Fibroblast of skin of left quadriceps (primary cell): ENCODE results near the gene NRIP2.

Experiments used
- DNase-seq, 2 experiments: peaks; one replicate each; pipeline ENCODE4 v3.0.0-alpha.2; 2013; ENCODE audit warnings: low read depth in 2 of 2

The NRIP2 gene

GRCh38 chr12:2806700-2807099 lies 28.1 kb downstream of the NRIP2 start:
- DNase-seq: no peak

GRCh38 chr12:2805143-2805520 lies 29.7 kb downstream of the NRIP2 start:
- no peak for DNase-seq

- no peak for DNase-seq
These were observed 30.3 kb downstream of the NRIP2 start for GRCh38 chr12:2804393-2805142.

- DNase-seq: no peak
These were observed 31.0 kb downstream of the NRIP2 start for GRCh38 chr12:2803635-2804392.

- DNase-seq: no peak
These were observed 33.6 kb downstream of the NRIP2 start for GRCh38 chr12:2801044-2801783.

GRCh38 chr12:2800046-2800570 lies 34.7 kb downstream of the NRIP2 start:
- DNase-seq: no peak

- no peak for DNase-seq
These were observed 37.0 kb downstream of the NRIP2 start for GRCh38 chr12:2797721-2798418.

GRCh38 chr12:2796187-2796666 lies 38.6 kb downstream of the NRIP2 start:
- no peak for DNase-seq

GRCh38 chr12:2795291-2796186 lies 39.3 kb downstream of the NRIP2 start:
- no peak for DNase-seq

- DNase-seq: peak; percentile 49
These were observed 40.0 kb downstream of the NRIP2 start, which contains the start of gene FKBP4 for GRCh38 chr12:2794736-2795289. TSS of gene FKBP4 (plus strand) at chr12:2794970. CDS start at chr12:2795140, 170 bp downstream.

GRCh38 chr12:2794191-2794735 lies 40.6 kb downstream of the NRIP2 start:
- no peak for DNase-seq

GRCh38 chr12:2793561-2793960 lies 41.3 kb downstream of the NRIP2 start:
- no peak for DNase-seq

GRCh38 chr12:2792671-2793500 lies 41.9 kb downstream of the NRIP2 start:
- DNase-seq: no peak

- DNase-seq: no peak
These were observed 43.7 kb downstream of the NRIP2 start for GRCh38 chr12:2791089-2791488.

GRCh38 chr12:2785017-2785416 lies 49.8 kb downstream of the NRIP2 start:
- no peak for DNase-seq

GRCh38 chr12:2783936-2784600 lies 50.8 kb downstream of the NRIP2 start:
- peak in 1 of 2 experiments; percentile 12 for DNase-seq

GRCh38 chr12:2779281-2779680 lies 55.6 kb downstream of the NRIP2 start:
- no peak for DNase-seq

GRCh38 chr12:2776129-2776806 lies 58.6 kb downstream of the NRIP2 start:
- no peak for DNase-seq
